Effector memory CD8-positive, alpha-beta T cell (primary cell): ENCODE measurements around the gene GJB3.
"Not testable (repeated sequence)": the region's sequence is repeated elsewhere in the genome, so short reads cannot be mapped to it uniquely, and the experiment has no call there.

ENCODE experiments used
- ATAC-seq: fragments of 150-1000 bp; cut with Tn5 transposase; replicated peaks from 2 replicates; pipeline ENCODE4 v1.10.0; 2021; ENCODE audit warnings: mild to moderate bottlenecking, moderate library complexity
- DNase-seq, 3 experiments: peaks; one replicate each; pipeline ENCODE4 v3.0.0; 2021
- H3K27ac Mint-ChIP-seq, 2 donors: one replicate each; pipeline ENCODE4 v1.8.0; 2022; ENCODE audit warnings: mild to moderate bottlenecking in 2 of 2, mixed read lengths in 2 of 2, moderate library complexity in 2 of 2
- H3K27me3 Mint-ChIP-seq, 2 donors: one replicate each; pipeline ENCODE4 v1.8.0; 2022; ENCODE audit warnings: mixed read lengths in 2 of 2
- H3K36me3 Mint-ChIP-seq: one replicate; pipeline ENCODE4 v1.8.0; 2022; ENCODE audit warnings: mild to moderate bottlenecking, moderate library complexity, mixed read lengths; ENCODE audit not compliant: insufficient read depth
- H3K4me1 Mint-ChIP-seq, 2 donors: one replicate each; pipeline ENCODE4 v1.8.0; 2022; ENCODE audit warnings: low read depth in 2 of 2, mixed read lengths in 2 of 2
- H3K4me3 Mint-ChIP-seq, 2 donors: one replicate each; pipeline ENCODE4 v1.8.0; 2022; ENCODE audit warnings: mild to moderate bottlenecking in 2 of 2, mixed read lengths in 2 of 2, moderate library complexity in 2 of 2
- H3K9me3 Mint-ChIP-seq, 2 donors: one replicate each; pipeline ENCODE4 v1.8.0; 2022; ENCODE audit warnings: mixed read lengths in 2 of 2

GJB3 gene

GRCh38 chr1:34768856-34769255 lies 12.2 kb upstream of the GJB3 start:
- H3K27me3 Mint-ChIP-seq: peaks cover 7% of the 10 kb centered on the region in 2 donors
- DNase-seq: no peak
- H3K4me1 Mint-ChIP-seq: no peaks in the 10 kb centered on the region
- ATAC-seq: no peak
- no peaks in the 10 kb centered on the region for H3K9me3 Mint-ChIP-seq
- H3K27ac Mint-ChIP-seq: no peak overlapping the region
- H3K4me3 Mint-ChIP-seq: no peak overlapping the region
- H3K36me3 Mint-ChIP-seq: no peaks in the 10 kb centered on the region

DNA sequence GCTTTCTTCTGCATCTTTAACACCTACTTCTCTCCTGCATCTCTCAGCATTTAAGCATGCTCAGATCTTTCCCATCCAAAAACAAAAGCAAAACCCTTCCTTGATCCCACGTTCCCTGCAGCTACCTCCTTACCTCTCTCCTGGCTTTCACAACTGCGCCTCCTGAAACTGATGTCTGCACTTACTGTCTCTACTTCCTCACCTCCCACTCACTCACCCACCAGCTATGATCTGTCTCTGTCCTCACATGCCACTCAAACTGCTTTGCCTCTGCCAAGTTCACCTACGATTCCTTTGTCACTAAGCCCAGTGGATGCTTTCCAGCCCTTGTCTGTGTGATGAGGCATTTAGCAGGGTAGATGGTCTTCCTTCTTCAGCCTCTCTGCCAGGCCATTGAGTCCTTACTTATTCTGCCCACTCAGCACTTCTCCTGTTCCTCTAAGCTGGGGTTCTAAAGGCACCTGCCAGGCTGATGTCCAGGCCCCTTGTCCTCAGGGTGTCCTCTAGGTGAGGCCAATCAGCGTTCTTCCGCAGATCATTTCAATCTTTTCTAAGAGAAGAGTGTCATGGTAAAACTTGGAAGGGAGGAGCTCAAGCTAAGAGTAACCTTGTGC lies 10.0 kb upstream of the GJB3 start:
- ATAC-seq (no peak), DNase-seq (no peak)
- H3K4me3 Mint-ChIP-seq: no peak overlapping the region
- no peak overlapping the region for H3K27ac Mint-ChIP-seq
- H3K4me1 Mint-ChIP-seq: no peaks in the 10 kb centered on the region
- peaks cover 7% of the 10 kb centered on the region in 2 donors for H3K27me3 Mint-ChIP-seq
- H3K9me3 Mint-ChIP-seq: no peaks in the 10 kb centered on the region
- no peaks in the 10 kb centered on the region for H3K36me3 Mint-ChIP-seq

- DNase-seq (no peak), ATAC-seq (no peak)
- peaks cover 7% of the 10 kb centered on the region in 2 donors for H3K27me3 Mint-ChIP-seq
- H3K27ac Mint-ChIP-seq: no peak overlapping the region
- H3K4me1 Mint-ChIP-seq: no peaks in the 10 kb centered on the region
- no peaks in the 10 kb centered on the region for H3K9me3 Mint-ChIP-seq
- no peak overlapping the region for H3K4me3 Mint-ChIP-seq
- H3K36me3 Mint-ChIP-seq: no peaks in the 10 kb centered on the region
Measured at GRCh38 chr1:34771573-34772371, 9.2 kb upstream of the GJB3 start.

DNA sequence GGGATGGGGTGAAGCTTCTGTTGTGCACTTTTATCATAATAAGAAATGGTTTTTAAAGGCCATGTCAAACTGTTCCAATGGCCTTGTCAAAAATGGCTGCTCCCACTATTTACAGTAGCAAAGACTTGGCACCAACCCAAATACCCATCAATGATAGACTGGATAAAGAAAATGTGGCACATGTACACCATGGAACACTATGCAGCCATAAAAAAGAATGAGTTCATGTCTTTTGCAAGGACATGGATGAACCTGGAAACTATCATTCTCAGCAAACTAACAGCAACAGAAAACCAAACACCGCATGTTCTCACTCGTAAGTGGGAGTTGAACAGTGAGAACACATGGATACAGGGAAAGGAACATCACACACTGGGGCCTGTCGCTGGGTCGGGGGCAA lies 7.9 kb upstream of the GJB3 start:
- DNase-seq, ATAC-seq, H3K36me3 Mint-ChIP-seq, H3K4me1 Mint-ChIP-seq, H3K27ac Mint-ChIP-seq, H3K9me3 Mint-ChIP-seq, H3K4me3 Mint-ChIP-seq: not testable (repeated sequence)
- peaks cover 15 to 17% of the 10 kb centered on the region in 2 donors for H3K27me3 Mint-ChIP-seq

GRCh38 chr1:34774957-34775356 lies 6.1 kb upstream of the GJB3 start:
- ATAC-seq (no peak), DNase-seq (no peak)
- Mint-ChIP-seq H3K27me3 (peaks cover 33 to 34% of the 10 kb centered on the region in 2 donors), H3K36me3 (no peaks in the 10 kb centered on the region), H3K27ac (no peak overlapping the region), H3K4me3 (no peak overlapping the region), H3K4me1 (no peaks in the 10 kb centered on the region), H3K9me3 (no peaks in the 10 kb centered on the region)

- DNase-seq: no peak
- H3K4me3 Mint-ChIP-seq: no peak overlapping the region
- H3K4me1 Mint-ChIP-seq: no peaks in the 10 kb centered on the region
- no peaks in the 10 kb centered on the region for H3K9me3 Mint-ChIP-seq
- H3K36me3 Mint-ChIP-seq: no peaks in the 10 kb centered on the region
- no peak overlapping the region for H3K27ac Mint-ChIP-seq
- H3K27me3 Mint-ChIP-seq: peaks cover 39 to 43% of the 10 kb centered on the region in 2 donors
- no peak for ATAC-seq
Measured at GRCh38 chr1:34776911-34777310, 4.1 kb upstream of the GJB3 start.

DNA sequence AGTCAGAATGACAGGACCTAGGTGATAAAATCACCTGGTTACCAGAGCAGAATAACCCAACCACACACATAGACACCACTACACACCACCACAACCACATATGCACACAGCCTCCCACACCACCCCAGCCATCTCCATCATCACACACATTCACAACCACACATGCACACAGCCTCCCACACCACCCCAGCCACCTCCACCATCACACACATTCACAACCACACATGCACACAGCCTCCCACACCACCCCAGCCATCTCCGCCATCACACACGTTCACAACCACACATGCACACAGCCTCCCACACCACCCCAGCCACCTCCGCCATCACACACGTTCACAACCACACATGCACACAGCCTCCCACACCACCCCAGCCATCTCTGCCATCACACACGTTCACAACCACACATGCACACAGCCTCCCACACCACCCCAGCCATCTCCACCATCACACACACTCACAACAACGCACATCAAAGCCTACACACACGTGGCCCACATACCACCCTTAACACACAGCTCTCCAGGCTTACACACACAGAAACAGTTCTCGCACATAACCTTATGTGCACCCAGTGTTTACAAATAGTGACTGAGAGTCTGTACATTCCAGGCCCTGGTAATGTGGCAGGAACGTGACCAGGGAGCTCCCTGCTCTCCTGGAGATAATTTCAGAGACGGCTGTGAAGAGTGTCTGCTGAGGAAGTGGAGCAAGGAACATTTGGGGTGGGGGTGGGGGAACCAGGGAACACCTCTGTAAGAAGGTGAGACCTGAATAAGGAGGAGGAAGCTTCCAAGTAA lies 3.3 kb upstream of the GJB3 start:
- DNase-seq (no peak), ATAC-seq (no peak)
- H3K4me3 Mint-ChIP-seq: no peak overlapping the region
- H3K36me3 Mint-ChIP-seq: no peaks in the 10 kb centered on the region
- peaks cover 40 to 44% of the 10 kb centered on the region in 2 donors for H3K27me3 Mint-ChIP-seq
- H3K9me3 Mint-ChIP-seq: no peaks in the 10 kb centered on the region
- no peaks in the 10 kb centered on the region for H3K4me1 Mint-ChIP-seq
- H3K27ac Mint-ChIP-seq: no peak overlapping the region

DNA sequence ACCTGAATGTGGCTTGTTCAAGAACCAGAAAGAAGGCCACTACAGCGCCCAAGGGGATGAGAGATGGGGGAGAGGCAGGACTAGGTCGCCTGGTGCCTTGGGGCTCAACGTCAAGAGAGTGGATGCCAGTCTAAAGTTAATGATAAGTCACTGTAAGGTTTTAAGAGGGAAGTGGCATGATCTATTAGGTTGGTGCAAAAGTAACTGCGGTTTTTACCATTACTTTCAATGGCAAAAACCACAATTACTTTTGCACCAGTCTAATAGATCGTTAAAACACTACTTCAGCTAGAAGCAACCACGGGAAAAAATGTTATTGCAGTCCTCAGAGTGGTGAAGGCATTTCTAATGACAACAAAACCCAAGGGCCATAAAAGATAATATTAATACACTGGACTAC lies 2.6 kb upstream of the GJB3 start:
- Mint-ChIP-seq H3K36me3 (no peaks in the 10 kb centered on the region), H3K27me3 (peaks cover 47 to 51% of the 10 kb centered on the region in 2 donors), H3K4me1 (no peaks in the 10 kb centered on the region), H3K4me3 (no peak overlapping the region), H3K9me3 (no peaks in the 10 kb centered on the region), H3K27ac (no peak overlapping the region)
- no peak for DNase-seq
- no peak for ATAC-seq

DNA sequence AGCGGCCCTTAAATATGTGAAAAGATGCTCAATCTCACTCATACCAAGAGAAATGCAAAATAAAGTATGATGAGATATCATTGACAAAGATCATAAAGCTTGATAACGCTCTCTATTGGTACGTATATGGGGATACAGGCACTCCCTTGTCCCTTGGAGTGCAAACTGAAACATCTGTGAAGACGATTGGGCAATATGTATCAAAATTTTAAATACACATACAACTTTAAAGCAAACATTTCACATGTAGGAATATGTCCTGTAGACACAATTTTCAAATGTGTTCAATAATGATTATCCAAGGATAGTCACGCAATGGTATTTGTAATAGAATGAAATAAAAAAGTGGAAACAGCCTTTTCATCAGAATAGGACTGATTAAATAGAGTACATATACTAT lies 2.0 kb upstream of the GJB3 start:
- Mint-ChIP-seq H3K36me3 (no peaks in the 10 kb centered on the region), H3K27me3 (peaks cover 52 to 57% of the 10 kb centered on the region in 2 donors), H3K4me1 (no peaks in the 10 kb centered on the region), H3K27ac (no peak overlapping the region), H3K4me3 (no peak overlapping the region), H3K9me3 (no peaks in the 10 kb centered on the region)
- DNase-seq (no peak), ATAC-seq (no peak)

DNA sequence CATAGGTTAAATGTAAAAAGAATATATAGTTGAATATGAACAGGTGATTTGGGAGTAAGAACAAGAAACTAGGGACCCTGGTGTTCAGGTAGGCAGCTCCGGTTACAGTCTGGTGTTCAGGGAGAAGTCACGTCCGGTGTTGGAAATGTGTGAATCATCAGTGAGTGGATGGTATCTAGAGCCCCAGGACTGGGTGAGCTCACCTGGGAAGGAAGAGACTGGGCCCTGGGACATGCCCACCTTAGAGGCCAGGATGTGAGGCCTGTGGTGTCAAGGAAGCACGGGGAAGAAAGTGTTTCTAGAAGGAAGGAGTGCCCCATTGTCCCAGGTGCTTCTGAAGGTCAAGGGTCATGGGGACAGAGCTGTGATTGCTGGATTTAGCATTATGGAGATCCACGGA lies 1.5 kb upstream of the GJB3 start:
- DNase-seq (no peak), ATAC-seq (no peak)
- H3K4me1 Mint-ChIP-seq: no peaks in the 10 kb centered on the region
- H3K9me3 Mint-ChIP-seq: no peaks in the 10 kb centered on the region
- H3K27me3 Mint-ChIP-seq: peaks cover 58 to 62% of the 10 kb centered on the region in 2 donors
- no peak overlapping the region for H3K27ac Mint-ChIP-seq
- H3K36me3 Mint-ChIP-seq: no peaks in the 10 kb centered on the region
- H3K4me3 Mint-ChIP-seq: no peak overlapping the region

GRCh38 chr1:34779962-34780361 lies 1.1 kb upstream of the GJB3 start:
- no peak for ATAC-seq
- H3K9me3 Mint-ChIP-seq: no peaks in the 10 kb centered on the region
- DNase-seq: no peak
- H3K4me1 Mint-ChIP-seq: no peaks in the 10 kb centered on the region
- H3K4me3 Mint-ChIP-seq: no peak overlapping the region
- H3K36me3 Mint-ChIP-seq: no peaks in the 10 kb centered on the region
- H3K27ac Mint-ChIP-seq: no peak overlapping the region
- peaks cover 62 to 67% of the 10 kb centered on the region in 2 donors for H3K27me3 Mint-ChIP-seq

DNA sequence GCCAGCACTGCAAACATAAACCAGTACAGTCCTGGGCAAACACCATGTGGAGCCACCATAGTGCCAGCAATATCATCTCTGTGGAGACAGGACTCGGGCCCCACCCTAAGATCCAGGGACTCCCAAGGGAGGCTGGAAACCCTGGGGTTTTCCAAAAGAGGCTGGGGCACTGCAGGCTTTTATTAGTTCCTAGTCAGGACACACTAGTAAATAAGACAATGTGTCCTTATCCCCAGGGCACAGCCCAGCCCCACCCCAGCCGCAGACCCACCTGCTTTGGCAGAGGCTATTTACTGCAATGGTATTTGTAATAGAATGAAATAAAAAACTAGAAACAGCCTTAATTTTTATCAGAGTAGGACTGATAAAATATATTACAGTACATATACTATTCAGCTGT lies 486 bp upstream of the GJB3 start:
- no peak for ATAC-seq
- H3K4me1 Mint-ChIP-seq: no peaks in the 10 kb centered on the region
- no peak overlapping the region for H3K4me3 Mint-ChIP-seq
- no peak overlapping the region for H3K27ac Mint-ChIP-seq
- H3K9me3 Mint-ChIP-seq: no peaks in the 10 kb centered on the region
- peaks cover 67 to 72% of the 10 kb centered on the region in 2 donors for H3K27me3 Mint-ChIP-seq
- no peaks in the 10 kb centered on the region for H3K36me3 Mint-ChIP-seq
- no peak for DNase-seq

- no peak overlapping the region for H3K27ac Mint-ChIP-seq
- H3K4me1 Mint-ChIP-seq: peaks cover 0 to 6% of the 10 kb centered on the region in 2 donors
- H3K4me3 Mint-ChIP-seq: peak overlapping the region; percentile 13 to 36
- no peaks in the 10 kb centered on the region for H3K9me3 Mint-ChIP-seq
- no peak for DNase-seq
- no peaks in the 10 kb centered on the region for H3K36me3 Mint-ChIP-seq
- ATAC-seq: no peak
- H3K27me3 Mint-ChIP-seq: peaks cover 67 to 86% of the 10 kb centered on the region in 2 donors
Measured at GRCh38 chr1:34781844-34782391, 904 bp downstream of the GJB3 start.
